HEK293 (cell line): Measurements from ENCODE around the gene PDZRN3.

Experiments
- CTCF ChIP-seq: fragments of 450-650 bp; formaldehyde crosslinking; IDR thresholded peaks from 2 replicates; pipeline ENCODE4 v1.5.1; 2016; ENCODE audit warnings: missing biosample characterization, missing genetic modification characterization
- WT1 ChIP-seq: fragments of 450-650 bp; formaldehyde crosslinking; IDR thresholded peaks from 2 replicates; pipeline ENCODE4 v1.5.1; 2016; ENCODE audit warnings: missing biosample characterization, missing genetic modification characterization
- ZNF121 ChIP-seq: fragments of 450-650 bp; formaldehyde crosslinking; IDR thresholded peaks from 2 replicates; pipeline ENCODE4 v1.5.1; 2016; ENCODE audit warnings: missing biosample characterization, missing genetic modification characterization
- TF ChIP-seq, protein P1 (sequence below): fragments of 450-650 bp; formaldehyde crosslinking; IDR thresholded peaks from 2 replicates; pipeline ENCODE4 v1.5.1; 2016; ENCODE audit warnings: missing biosample characterization, missing genetic modification characterization, low read depth

- TF ChIP-seq, protein P1, sequence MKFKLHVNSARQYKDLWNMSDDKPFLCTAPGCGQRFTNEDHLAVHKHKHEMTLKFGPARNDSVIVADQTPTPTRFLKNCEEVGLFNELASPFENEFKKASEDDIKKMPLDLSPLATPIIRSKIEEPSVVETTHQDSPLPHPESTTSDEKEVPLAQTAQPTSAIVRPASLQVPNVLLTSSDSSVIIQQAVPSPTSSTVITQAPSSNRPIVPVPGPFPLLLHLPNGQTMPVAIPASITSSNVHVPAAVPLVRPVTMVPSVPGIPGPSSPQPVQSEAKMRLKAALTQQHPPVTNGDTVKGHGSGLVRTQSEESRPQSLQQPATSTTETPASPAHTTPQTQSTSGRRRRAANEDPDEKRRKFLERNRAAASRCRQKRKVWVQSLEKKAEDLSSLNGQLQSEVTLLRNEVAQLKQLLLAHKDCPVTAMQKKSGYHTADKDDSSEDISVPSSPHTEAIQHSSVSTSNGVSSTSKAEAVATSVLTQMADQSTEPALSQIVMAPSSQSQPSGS = no peak
- TF ChIP-seq CTCF (tag by site-specific recombination) = no peak
- TF ChIP-seq WT1 (tag by site-specific recombination) = no peak
- TF ChIP-seq ZNF121 (tag by site-specific recombination) = no peak
These were observed 232.8 kb downstream of the PDZRN3 start for GRCh38 chr3:73391984-73392383.
